Esophagus muscularis mucosa (tissue), 4 donors: ENCODE results near the gene POC1A. TPM values are rescaled to one million over a fixed set of nuclear protein-coding genes. Genes with fewer than 3 reads are reported as not detected.
A peak's percentile ranks its signal among the peaks of the same experiment; 100 is the strongest.

ENCODE experiments used
- DNase-seq: peaks from one replicate; pipeline ENCODE4 v3.0.0-alpha.2; 2017; ENCODE audit errors: extremely low spot score
- H3K27ac ChIP-seq, 4 donors: fragments of 200-600 bp; sonication (generic); replicated peaks in 1 of 4; 1 replicate in 3 of 4; 2 replicates in 1 of 4; pipeline ENCODE4 v1.5.1; 2016 to 2019; ENCODE audit warnings: mild to moderate bottlenecking in 1 of 4
- H3K27me3 ChIP-seq, 4 donors: fragments of 200-600 bp; sonication (generic); one replicate each; pipeline versions ENCODE4 v1.5.1 to v1.6.0; 2016 to 2019
- H3K36me3 ChIP-seq, 4 donors: fragments of 200-600 bp; sonication (generic); one replicate each; pipeline ENCODE4 v1.5.1; 2016 to 2019
- H3K4me1 ChIP-seq, 4 donors: fragments of 200-600 bp; sonication (generic); one replicate each; pipeline ENCODE4 v1.5.1; 2016 to 2019
- H3K4me3 ChIP-seq, 4 donors: fragments of 200-600 bp; sonication (generic); 1 replicate in 2 of 4; 2 replicates in 2 of 4; pipeline ENCODE4 v1.5.1; 2016 to 2019; ENCODE audit warnings: mild to moderate bottlenecking in 4 of 4, moderate library complexity in 1 of 4
- H3K9me3 ChIP-seq, 4 donors: fragments of 200-600 bp; sonication (generic); 1 replicate in 3 of 4; 2 replicates in 1 of 4; pipeline ENCODE4 v1.5.1; 2016 to 2019
- CTCF ChIP-seq, 3 experiments: fragments of 200-600 bp in 2 of 3; fragments of 450-650 bp in 1 of 3; sonication (generic) in 2 of 3; IDR thresholded peaks; one replicate each; pipeline ENCODE4 v1.5.1; 2017 to 2019; ENCODE audit warnings: antibody characterized with exemption in 3 of 3, mild to moderate bottlenecking in 2 of 3, moderate library complexity in 1 of 3
- EP300 ChIP-seq: sonication (generic); formaldehyde crosslinking; IDR thresholded peaks from one replicate; pipeline ENCODE4 v1.6.1; 2017; ENCODE audit warnings: antibody characterized with exemption
- POLR2A ChIP-seq: fragments of 450-650 bp; IDR thresholded peaks from one replicate; pipeline ENCODE4 v1.6.1; 2017; ENCODE audit warnings: antibody characterized with exemption, moderate library complexity, mild to moderate bottlenecking, low read depth
- POLR2AphosphoS5 ChIP-seq, 2 donors: sonication (generic); formaldehyde crosslinking; IDR thresholded peaks; one replicate each; pipeline ENCODE4 v1.6.1; 2017; ENCODE audit warnings: antibody characterized with exemption in 2 of 2
- WGBS: methylation state at CpG from one replicate; pipeline ENCODE4 v1.1.5; 2018; 5-methylcytosine and 5-hydroxymethylcytosine counted together
- intact Hi-C: fragments of 100-400 bp; cut with DNase I; formaldehyde crosslinking; loops from one replicate; pipeline ENCODE4 v1.15.1; 2023
- total RNA-seq, 4 donors: library from RNA; depleted of rRNA; stranded (reverse); fragments of >200 nt; gene quantifications; one replicate each; pipeline versions ENCODE4 v1.1.0 to v1.2.1, GENCODE V29; 2016

The POC1A gene
- total RNA-seq: 1 to 10 TPM in 3 of 4 donors, under 1 TPM in 1; 0.71 to 2.1 (median 1.2) TPM

- peak; percentile 100 for DNase-seq
- intact Hi-C loops: no loop called here
- H3K4me3 ChIP-seq: peak within 1 kb of the TSS; percentile 54 to 65 (median 60)
- TF ChIP-seq CTCF (IDR thresholded peaks at IDR 0.05): peak; percentile 7 to 32 (median 13)
- peak; percentile 67 for TF ChIP-seq EP300
- no peak for TF ChIP-seq POLR2A
- TF ChIP-seq POLR2AphosphoS5 (IDR thresholded peaks at IDR 0.05): peak; percentile 89 to 90
- WGBS: 1% methylated on average over 8 of the region's 83 CpGs
- H3K36me3 ChIP-seq: no peaks in the 10 kb centered on the region
- H3K27me3 ChIP-seq: no peaks in the 10 kb centered on the region
- peak within 1 kb of the TSS; percentile 84 to 90 (median 85) for H3K27ac ChIP-seq
- H3K9me3 ChIP-seq: no peaks in the 10 kb centered on the region
- H3K4me1 ChIP-seq: peaks cover 13 to 19% (median 17%) of the 10 kb centered on the region in 4 donors
Observed at GRCh38 chr3:52154135-52155094, at the start of gene POC1A. TSS of gene POC1A (minus strand) at chr3:52154423. CDS start at chr3:52154372, 51 bp downstream.

- Histone ChIP-seq H3K4me1 (peaks cover 31 to 35% (median 34%) of the 10 kb centered on the region in 4 donors), H3K9me3 (no peaks in the 10 kb centered on the region), H3K27ac (no peak overlapping the region), H3K4me3 (no peak overlapping the region), H3K36me3 (peaks cover 62 to 91% (median 86%) of the 10 kb centered on the region in 4 donors), H3K27me3 (no peaks in the 10 kb centered on the region)
- intact Hi-C loops: no loop called here
- no peak for DNase-seq
- 83% methylated on average over 1 of the region's 1 CpG for WGBS
- TF ChIP-seq EP300: no peak
- no peak for TF ChIP-seq POLR2AphosphoS5 (IDR thresholded peaks at IDR 0.05)
- TF ChIP-seq CTCF (IDR thresholded peaks at IDR 0.05): no peak
- TF ChIP-seq POLR2A: no peak
Observed at GRCh38 chr3:52203701-52204100, 49.5 kb upstream of the POC1A start.

GRCh38 chr3:52202384-52203077 lies 48.3 kb upstream of the POC1A start:
- Histone ChIP-seq H3K4me3 (no peak overlapping the region), H3K4me1 (peaks cover 36 to 41% (median 41%) of the 10 kb centered on the region in 4 donors), H3K27ac (no peak overlapping the region), H3K27me3 (no peaks in the 10 kb centered on the region), H3K9me3 (no peaks in the 10 kb centered on the region), H3K36me3 (peaks cover 50 to 79% (median 75%) of the 10 kb centered on the region in 4 donors)
- TF ChIP-seq POLR2AphosphoS5 (IDR thresholded peaks at IDR 0.05) (no peak), EP300 (no peak), CTCF (IDR thresholded peaks at IDR 0.05) (no peak), POLR2A (no peak)
- intact Hi-C loops: no loop called here
- WGBS: 84% methylated on average over 4 of the region's 4 CpGs
- DNase-seq: no peak

- H3K36me3 ChIP-seq: peaks cover 37 to 65% (median 61%) of the 10 kb centered on the region in 4 donors
- 85% methylated on average over 5 of the region's 5 CpGs for WGBS
- DNase-seq: no peak
- H3K4me1 ChIP-seq: peaks cover 50 to 55% (median 55%) of the 10 kb centered on the region in 4 donors
- intact Hi-C loops: no loop called here
- no peak overlapping the region for H3K4me3 ChIP-seq
- no peaks in the 10 kb centered on the region for H3K9me3 ChIP-seq
- no peak overlapping the region for H3K27ac ChIP-seq
- TF ChIP-seq CTCF (IDR thresholded peaks at IDR 0.05) (no peak), EP300 (no peak), POLR2AphosphoS5 (IDR thresholded peaks at IDR 0.05) (no peak), POLR2A (no peak)
- no peaks in the 10 kb centered on the region for H3K27me3 ChIP-seq
Observed at GRCh38 chr3:52200981-52201679, 46.9 kb upstream of the POC1A start.
